BLaER1 treated with 17β-estradiol and CSF1 and Interleukin-3, amounts not matched to agents 10 nM and 100 nM (cell line): ENCODE measurements around the gene NDST4.
A peak's percentile ranks its signal among the peaks of the same experiment; 100 is the strongest.

Source experiments
- H3K27ac ChIP-seq, 11 experiments: shearing (Covaris generic); formaldehyde crosslinking; 2 replicates each; pipeline ENCODE4 v1.8.1; 2022
- H3K27me3 ChIP-seq, 11 experiments: shearing (Covaris generic); formaldehyde crosslinking; 2 replicates each; pipeline ENCODE4 v1.8.1; 2022
- H3K36me3 ChIP-seq, 11 experiments: shearing (Covaris generic); formaldehyde crosslinking; 2 replicates each; pipeline ENCODE4 v1.8.1; 2022
- H3K4me1 ChIP-seq, 10 experiments: shearing (Covaris generic); formaldehyde crosslinking; 2 replicates each; pipeline ENCODE4 v1.8.1; 2022
- H3K4me2 ChIP-seq, 11 experiments: shearing (Covaris generic); formaldehyde crosslinking; 2 replicates each; pipeline ENCODE4 v1.8.1; 2022
- H3K4me3 ChIP-seq, 10 experiments: shearing (Covaris generic); formaldehyde crosslinking; 2 replicates each; pipeline ENCODE4 v1.8.1; 2022
- H3K9ac ChIP-seq, 11 experiments: shearing (Covaris generic); formaldehyde crosslinking; 2 replicates each; pipeline ENCODE4 v1.8.1; 2022
- H3K9me3 ChIP-seq, 11 experiments: shearing (Covaris generic); formaldehyde crosslinking; replicated peaks in 1 of 11; 2 replicates each; pipeline ENCODE4 v1.8.1; 2022
- H4K20me1 ChIP-seq, 11 experiments: shearing (Covaris generic); formaldehyde crosslinking; 2 replicates each; pipeline ENCODE4 v1.8.1; 2022
- Cebpa-rat ChIP-seq, 11 experiments: shearing (Covaris generic); IDR thresholded peaks; 2 replicates each; pipeline ENCODE4 v1.8.1; 2022

NDST4 gene

DNA sequence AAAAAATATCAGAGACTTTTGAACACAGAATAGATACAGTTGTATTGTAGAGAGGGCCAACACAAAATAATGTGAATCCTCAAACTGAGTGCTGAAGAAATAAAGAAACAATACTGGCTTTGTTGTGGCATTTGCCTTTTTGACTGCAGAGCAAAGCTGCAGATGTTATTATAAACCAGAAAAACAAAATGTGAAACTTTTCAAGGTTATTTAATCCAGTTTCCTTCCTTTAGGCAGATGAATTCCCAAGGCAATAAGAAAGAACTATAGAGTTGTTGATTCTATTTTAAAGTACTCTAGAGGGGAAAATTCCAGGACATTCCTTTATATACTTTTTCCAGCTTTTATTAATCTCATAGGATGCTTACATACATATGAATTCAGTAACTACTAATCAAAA, 186.8 kb downstream of the NDST4 start:
- Histone ChIP-seq H3K27ac (no peak overlapping the region), H3K27me3 (no peaks in the 10 kb centered on the region), H4K20me1 (no peaks in the 10 kb centered on the region), H3K9ac (no peak overlapping the region), H3K4me1 (peaks cover 0 to 26% (median 6%) of the 10 kb centered on the region in 10 experiments; a peak in 11 of 20 replicates), H3K36me3 (no peaks in the 10 kb centered on the region), H3K9me3 (no peaks in the 10 kb centered on the region), H3K4me3 (no peak overlapping the region), H3K4me2 (no peak overlapping the region)
- no peak for TF ChIP-seq Cebpa-rat (IDR thresholded peaks at IDR 0.05)

DNA sequence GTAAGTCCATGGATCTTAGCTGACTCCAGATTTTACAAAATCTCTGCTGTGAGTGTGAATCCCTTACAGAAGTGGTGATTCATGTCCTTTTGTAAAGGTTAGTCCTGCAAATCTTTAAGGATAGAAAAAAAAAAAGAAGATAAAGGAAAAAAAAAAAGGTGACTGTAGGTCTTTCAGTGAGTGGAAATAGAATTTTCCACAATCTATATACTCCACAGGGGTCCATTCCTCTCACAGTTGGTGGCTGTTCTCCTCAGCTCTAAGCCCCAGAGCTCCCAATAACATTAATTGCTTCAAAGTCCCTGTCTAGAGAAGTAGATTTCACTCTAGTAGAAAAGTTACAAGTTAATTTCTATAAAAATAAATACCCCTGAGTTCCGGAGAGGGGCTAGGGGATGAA, 189.1 kb downstream of the NDST4 start:
- TF ChIP-seq Cebpa-rat (IDR thresholded peaks at IDR 0.05), result no peak
- Histone ChIP-seq H3K9ac (no peak overlapping the region), H3K36me3 (no peaks in the 10 kb centered on the region), H3K27ac (no peak overlapping the region), H4K20me1 (no peaks in the 10 kb centered on the region), H3K27me3 (no peaks in the 10 kb centered on the region), H3K4me3 (no peak overlapping the region), H3K4me2 (no peak overlapping the region), H3K9me3 (no peaks in the 10 kb centered on the region), H3K4me1 (peaks cover 0 to 35% (median 8%) of the 10 kb centered on the region in 10 experiments; a peak in 11 of 20 replicates)

DNA sequence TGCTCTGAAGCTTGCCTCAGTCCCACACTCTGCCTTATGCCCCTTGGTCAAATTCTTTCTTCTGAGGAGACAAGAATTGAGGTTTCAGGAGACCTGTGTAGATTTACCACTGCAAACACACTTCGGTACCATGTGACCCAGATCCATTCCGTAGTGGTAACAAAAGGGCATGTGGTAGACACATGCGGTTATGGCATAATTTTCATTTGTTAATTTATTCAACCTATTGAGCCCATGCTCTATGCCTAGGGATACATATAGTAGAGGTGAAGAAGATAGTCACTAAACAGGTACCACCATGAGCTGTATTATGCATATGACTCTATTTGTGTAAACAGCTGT, 190.9 kb downstream of the NDST4 start:
- Histone ChIP-seq H3K27ac (no peak overlapping the region), H3K9ac (no peak overlapping the region), H3K36me3 (no peaks in the 10 kb centered on the region), H3K4me3 (no peak overlapping the region), H3K4me1 (peaks cover 10 to 34% (median 18%) of the 10 kb centered on the region in 10 experiments), H3K27me3 (no peaks in the 10 kb centered on the region), H3K4me2 (peak overlapping the region in 4 of 11 experiments; percentile 19 to 61 (median 44); a peak in 6 of 22 replicates), H4K20me1 (no peaks in the 10 kb centered on the region), H3K9me3 (no peaks in the 10 kb centered on the region)
- TF ChIP-seq Cebpa-rat (IDR thresholded peaks at IDR 0.05), result no peak

DNA sequence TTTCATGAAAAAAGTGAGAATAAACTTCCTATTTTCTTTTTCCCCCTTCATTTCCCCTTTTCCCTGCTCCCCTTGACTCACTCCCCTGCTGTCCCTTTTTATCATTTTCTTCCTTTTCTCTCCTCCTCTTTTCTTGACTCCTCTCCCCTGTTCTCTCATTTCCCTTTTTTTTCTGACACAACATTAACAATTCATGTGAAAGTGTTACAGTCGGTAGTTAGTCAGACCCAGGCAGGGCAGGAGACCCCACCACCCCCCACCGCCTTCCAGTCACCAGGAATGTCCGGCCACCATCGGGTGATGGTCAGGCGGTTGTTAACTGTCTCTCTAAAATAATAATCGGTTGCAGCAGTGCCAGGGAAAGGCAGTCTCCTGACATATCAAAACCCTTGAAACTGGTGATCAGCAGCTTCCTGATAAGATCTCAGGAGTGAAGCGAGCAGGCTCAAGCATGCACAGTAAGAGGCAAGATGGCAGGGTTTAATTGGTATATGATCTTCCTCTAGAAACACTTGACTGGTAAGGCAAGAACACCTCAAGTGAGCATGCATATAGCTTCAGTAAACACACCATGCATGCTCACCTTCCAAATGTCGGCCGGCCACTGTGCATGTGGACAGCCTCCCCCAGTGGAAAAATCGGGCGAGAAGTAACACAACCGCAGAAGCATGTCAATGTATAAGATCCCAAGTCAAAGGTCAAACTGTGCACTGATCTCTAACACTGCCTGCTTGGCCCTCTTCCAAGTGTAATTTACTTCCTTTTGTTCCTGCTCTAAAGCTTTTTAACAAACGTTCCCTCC, 191.4 kb downstream of the NDST4 start:
- no peak overlapping the region for H3K4me3 ChIP-seq
- peak overlapping the region in 5 of 11 experiments; percentile 16 to 61 (median 36); a peak in 7 of 22 replicates for H3K4me2 ChIP-seq
- no peaks in the 10 kb centered on the region for H4K20me1 ChIP-seq
- TF ChIP-seq Cebpa-rat (IDR thresholded peaks at IDR 0.05), result no peak
- H3K9me3 ChIP-seq, result no peaks in the 10 kb centered on the region
- peak overlapping the region in 1 of 11 experiments; percentile 14; a peak in 1 of 22 replicates for H3K27ac ChIP-seq
- H3K36me3 ChIP-seq, result no peaks in the 10 kb centered on the region
- peaks cover 13 to 38% (median 21%) of the 10 kb centered on the region in 10 experiments for H3K4me1 ChIP-seq
- H3K27me3 ChIP-seq, result no peaks in the 10 kb centered on the region
- no peak overlapping the region for H3K9ac ChIP-seq

DNA sequence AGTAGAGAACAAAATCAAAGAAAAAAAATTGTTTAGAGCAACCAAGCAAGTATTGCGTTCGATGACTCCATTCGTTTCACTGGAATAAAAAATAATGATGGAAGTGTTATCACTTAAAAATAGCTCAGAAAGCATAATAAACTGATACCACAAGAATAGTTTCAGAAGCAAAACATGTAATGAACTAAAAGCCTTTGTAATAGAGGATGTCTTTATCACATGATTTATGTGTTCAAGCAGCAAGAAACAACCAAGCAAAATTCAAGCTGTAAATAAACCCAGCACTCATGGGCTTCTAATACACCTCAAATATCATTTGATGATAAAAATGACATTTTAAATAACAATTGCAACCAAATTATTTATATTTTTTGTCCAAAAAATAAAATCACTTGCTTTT, 192.2 kb downstream of the NDST4 start:
- Histone ChIP-seq H3K4me2 (peak overlapping the region in 3 of 11 experiments; percentile 36 to 61 (median 53); a peak in 4 of 22 replicates), H3K27ac (no peak overlapping the region), H3K9ac (no peak overlapping the region), H3K4me1 (peaks cover 13 to 38% (median 21%) of the 10 kb centered on the region in 10 experiments), H3K4me3 (no peak overlapping the region), H4K20me1 (no peaks in the 10 kb centered on the region), H3K27me3 (no peaks in the 10 kb centered on the region), H3K9me3 (no peaks in the 10 kb centered on the region), H3K36me3 (no peaks in the 10 kb centered on the region)
- TF ChIP-seq Cebpa-rat (IDR thresholded peaks at IDR 0.05), result no peak

DNA sequence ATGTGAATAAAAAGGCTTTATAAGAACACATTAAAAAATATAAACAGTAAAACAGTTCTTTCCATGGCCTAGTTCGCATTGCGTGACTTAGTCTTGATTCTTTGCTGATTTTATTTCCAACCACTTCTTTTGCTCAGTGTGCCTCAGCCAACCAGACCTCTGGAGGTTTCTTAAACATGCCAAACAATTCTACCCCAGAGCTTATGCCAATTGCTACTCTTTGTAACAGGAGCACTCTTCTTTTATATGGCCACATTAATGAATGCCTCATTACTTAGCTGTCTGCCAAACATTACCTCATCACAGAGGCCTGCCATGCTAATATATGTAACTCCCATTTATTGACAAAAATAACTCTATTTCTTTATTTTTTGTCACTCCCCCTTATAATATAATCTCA, 202.3 kb downstream of the NDST4 start:
- no peak overlapping the region for H3K27ac ChIP-seq
- H3K9me3 ChIP-seq, result no peaks in the 10 kb centered on the region
- no peak overlapping the region for H3K9ac ChIP-seq
- H4K20me1 ChIP-seq, result no peaks in the 10 kb centered on the region; a peak in 1 of 22 replicates
- no peak overlapping the region for H3K4me3 ChIP-seq
- H3K4me2 ChIP-seq, result no peak overlapping the region
- no peaks in the 10 kb centered on the region for H3K4me1 ChIP-seq
- no peaks in the 10 kb centered on the region for H3K27me3 ChIP-seq
- no peak for TF ChIP-seq Cebpa-rat (IDR thresholded peaks at IDR 0.05)
- H3K36me3 ChIP-seq, result no peaks in the 10 kb centered on the region

DNA sequence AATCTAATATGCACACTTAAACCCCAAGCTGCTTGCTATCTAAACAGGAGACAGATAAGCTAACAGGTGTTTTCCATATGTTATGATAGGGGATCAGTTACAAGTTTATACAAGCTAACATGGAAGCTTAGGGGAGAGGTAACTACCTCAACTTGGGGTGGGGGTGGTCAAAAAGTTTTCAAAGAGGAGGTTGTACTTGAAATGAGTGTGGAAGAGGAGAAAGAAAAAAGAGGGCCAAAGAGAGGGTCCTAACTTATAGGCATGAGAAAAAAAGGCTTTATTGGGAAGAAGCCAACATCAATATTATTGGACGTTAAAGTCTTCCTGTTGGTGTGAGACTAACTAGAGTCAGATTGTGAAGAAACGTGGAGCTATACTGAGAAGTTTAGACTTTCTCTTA, 205.9 kb downstream of the NDST4 start:
- H3K9me3 ChIP-seq, result no peaks in the 10 kb centered on the region
- H3K27ac ChIP-seq, result no peak overlapping the region
- no peaks in the 10 kb centered on the region for H3K4me1 ChIP-seq
- H3K9ac ChIP-seq, result no peak overlapping the region
- no peak overlapping the region for H3K4me2 ChIP-seq
- no peaks in the 10 kb centered on the region for H3K27me3 ChIP-seq
- TF ChIP-seq Cebpa-rat (IDR thresholded peaks at IDR 0.05), result no peak
- no peaks in the 10 kb centered on the region; a peak in 1 of 22 replicates for H4K20me1 ChIP-seq
- H3K4me3 ChIP-seq, result no peak overlapping the region
- H3K36me3 ChIP-seq, result no peaks in the 10 kb centered on the region

DNA sequence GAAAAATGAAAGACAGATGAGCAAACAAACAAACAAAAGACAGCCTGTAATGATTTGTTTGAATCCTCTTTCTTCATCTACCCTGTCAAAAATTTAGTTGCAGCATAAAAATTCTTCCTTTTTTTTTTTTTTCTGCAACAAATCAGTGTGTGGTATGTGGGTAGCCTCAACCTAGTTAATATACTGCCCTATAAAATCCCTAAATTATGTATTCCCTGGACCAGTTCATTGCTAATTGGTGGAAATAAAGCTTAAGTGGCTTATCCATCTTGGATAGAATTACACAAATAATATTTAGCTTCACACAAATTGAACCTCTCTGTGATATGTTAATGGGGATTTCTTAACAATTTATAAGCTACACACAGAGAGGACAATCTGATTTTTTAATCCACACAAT, 208.4 kb downstream of the NDST4 start:
- no peaks in the 10 kb centered on the region for H4K20me1 ChIP-seq
- no peak overlapping the region for H3K27ac ChIP-seq
- H3K36me3 ChIP-seq, result no peaks in the 10 kb centered on the region
- H3K9ac ChIP-seq, result no peak overlapping the region
- TF ChIP-seq Cebpa-rat (IDR thresholded peaks at IDR 0.05), result no peak
- no peak overlapping the region for H3K4me3 ChIP-seq
- H3K4me1 ChIP-seq, result no peaks in the 10 kb centered on the region
- no peak overlapping the region for H3K4me2 ChIP-seq
- no peaks in the 10 kb centered on the region for H3K9me3 ChIP-seq
- no peaks in the 10 kb centered on the region for H3K27me3 ChIP-seq

DNA sequence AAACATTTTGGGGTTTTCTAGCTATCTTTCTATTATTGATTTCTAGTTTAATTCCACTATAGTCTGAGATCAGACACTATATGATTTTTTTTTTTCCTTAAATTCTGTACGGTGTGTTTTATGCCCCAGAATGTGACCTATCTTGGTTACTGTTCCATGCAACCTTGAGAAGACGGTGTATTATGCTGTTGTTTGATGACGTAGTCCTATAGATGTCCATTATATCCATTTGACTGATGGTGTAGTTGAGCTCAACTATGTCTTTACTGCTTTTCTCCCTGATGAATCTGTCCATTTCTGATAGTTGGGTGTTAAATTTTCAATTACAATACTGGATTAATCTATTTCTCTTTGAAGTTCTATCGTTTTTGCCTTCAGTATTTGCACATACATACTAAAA, 212.5 kb downstream of the NDST4 start:
- no peak overlapping the region for H3K27ac ChIP-seq
- no peaks in the 10 kb centered on the region for H4K20me1 ChIP-seq
- no peak overlapping the region for H3K9ac ChIP-seq
- H3K27me3 ChIP-seq, result no peaks in the 10 kb centered on the region
- no peak overlapping the region for H3K4me2 ChIP-seq
- H3K4me1 ChIP-seq, result no peaks in the 10 kb centered on the region
- H3K36me3 ChIP-seq, result no peaks in the 10 kb centered on the region
- TF ChIP-seq Cebpa-rat (IDR thresholded peaks at IDR 0.05), result no peak
- H3K4me3 ChIP-seq, result no peak overlapping the region
- no peaks in the 10 kb centered on the region for H3K9me3 ChIP-seq

DNA sequence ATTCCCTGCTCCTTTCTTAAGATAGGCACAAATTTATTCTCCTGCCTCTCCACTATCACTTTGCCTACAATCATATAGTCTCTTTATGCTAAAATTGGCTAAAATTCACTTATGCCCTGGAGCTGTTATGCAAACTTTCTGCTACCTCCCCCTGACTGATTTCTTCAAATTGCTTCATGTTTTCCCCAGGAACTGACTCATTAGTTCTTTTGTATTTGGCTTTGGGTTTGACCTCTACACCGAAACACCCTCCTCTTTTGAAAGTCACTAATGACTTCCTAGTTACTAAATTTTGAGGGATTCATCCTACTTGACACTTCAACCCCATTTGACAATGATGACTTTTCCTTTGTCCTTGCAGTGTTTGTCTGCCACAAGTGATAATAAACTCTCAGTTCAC, 222.6 kb downstream of the NDST4 start:
- H3K27ac ChIP-seq, result no peak overlapping the region
- no peak overlapping the region for H3K4me3 ChIP-seq
- no peaks in the 10 kb centered on the region for H3K36me3 ChIP-seq
- H3K27me3 ChIP-seq, result no peaks in the 10 kb centered on the region
- no peak overlapping the region for H3K9ac ChIP-seq
- TF ChIP-seq Cebpa-rat (IDR thresholded peaks at IDR 0.05), result no peak
- H4K20me1 ChIP-seq, result no peaks in the 10 kb centered on the region
- H3K4me1 ChIP-seq, result peaks cover 0 to 11% (median 0%) of the 10 kb centered on the region in 10 experiments; a peak in 4 of 20 replicates
- H3K4me2 ChIP-seq, result peak overlapping the region in 4 of 11 experiments; percentile 0 to 57 (median 24); a peak in 5 of 22 replicates
- no peaks in the 10 kb centered on the region; a peak in 1 of 22 replicates for H3K9me3 ChIP-seq
